GM12891 (cell line): ENCODE results near the gene CUBN.

ENCODE experiments used
- POLR2A ChIP-seq: IDR thresholded peaks from 2 replicates; pipeline ENCODE4 v1.6.1; 2011; ENCODE audit warnings: low read depth, low read length, control low read depth
- POLR2AphosphoS5 ChIP-seq: IDR thresholded peaks from 2 replicates; pipeline ENCODE4 v1.6.1; 2011; ENCODE audit warnings: low read depth, low read length, control low read depth
- POU2F2 ChIP-seq: IDR thresholded peaks from 2 replicates; pipeline ENCODE4 v1.6.1; 2011; ENCODE audit warnings: low read depth, mild to moderate bottlenecking, control low read depth, low read length, moderate library complexity
- SPI1 ChIP-seq: IDR thresholded peaks from 2 replicates; pipeline ENCODE4 v1.6.1; 2011; ENCODE audit warnings: low read depth, low read length, control low read depth

DNA sequence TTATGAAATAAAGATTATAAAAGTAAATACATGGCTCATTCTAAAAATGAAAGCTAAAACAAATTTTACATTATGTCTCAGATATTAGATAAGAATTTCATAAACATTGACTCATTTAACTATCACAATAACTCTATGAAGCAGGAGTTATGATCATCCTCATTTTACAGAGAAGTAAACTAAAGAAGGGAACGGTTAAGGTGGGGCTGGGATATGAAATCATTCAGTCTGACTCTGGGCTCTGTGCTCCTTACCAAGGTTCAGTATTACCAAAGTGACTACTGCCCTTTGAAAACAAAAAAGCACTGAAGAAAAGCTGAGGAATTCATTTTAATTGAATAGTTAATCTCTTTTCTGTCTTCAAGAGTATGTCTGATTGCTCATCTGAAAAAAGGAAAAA is 22.1 kb upstream of the CUBN start:
- TF ChIP-seq POLR2A (no peak), POLR2AphosphoS5 (no peak), SPI1 (no peak), POU2F2 (no peak)
